ENCODE results near the gene IQCK.
"Not testable (repeated sequence)": the region's sequence is repeated elsewhere in the genome, so short reads cannot be mapped to it uniquely, and the experiment has no call there.

Gene IQCK

GRCh38 chr16:19717741-19718623, at the start of gene IQCK, which contains the start of gene KNOP1:
IQCK (plus strand) TSS chr16:19718271; CDS start chr16:19718307, 36 bp downstream.
KNOP1 (minus strand) TSS chr16:19718227; CDS start chr16:19715035, 3,192 bp downstream.
- Histone ChIP-seq H3K36me3 (replicated peaks) (peaks cover 9% of the 10 kb centered on the region), H3K27me3 (replicated peaks) (no peaks in the 10 kb centered on the region), H3K4me3 (ENCODE audit: low read depth, low read length) (peak within 1 kb of the TSS; percentile 94), H3K27ac (peak within 1 kb of the TSS; percentile 62)
- DNase-seq, result peak; percentile 73
- in situ Hi-C loops (cut with HindIII; ENCODE audit: low pct_ligation_motif_present, low sequenced_read_pairs), result no loop called here
- peak; percentile 36 for TF ChIP-seq CTCF (IDR thresholded peaks at IDR 0.05; ENCODE audit: low read depth, low read length, missing control alignments)

- no peak for TF ChIP-seq CTCF (IDR thresholded peaks at IDR 0.05; ENCODE audit: low read depth, low read length, missing control alignments)
- Histone ChIP-seq H3K27me3 (replicated peaks) (no peaks in the 10 kb centered on the region), H3K4me3 (ENCODE audit: low read depth, low read length) (no peak overlapping the region), H3K27ac (no peak overlapping the region), H3K36me3 (replicated peaks) (peaks cover 10% of the 10 kb centered on the region)
- in situ Hi-C loops (cut with HindIII; ENCODE audit: low pct_ligation_motif_present, low sequenced_read_pairs), result no loop called here
- peak; percentile 8 for DNase-seq
Measured at GRCh38 chr16:19672378-19672777, 45.7 kb upstream of the IQCK start.

GRCh38 chr16:19674485-19674884, 43.6 kb upstream of the IQCK start:
- in situ Hi-C loops (cut with HindIII; ENCODE audit: low pct_ligation_motif_present, low sequenced_read_pairs), result no loop called here
- Histone ChIP-seq H3K27ac (no peak overlapping the region), H3K36me3 (replicated peaks) (peaks cover 6% of the 10 kb centered on the region), H3K27me3 (replicated peaks) (no peaks in the 10 kb centered on the region), H3K4me3 (ENCODE audit: low read depth, low read length) (no peak overlapping the region)
- DNase-seq, result no peak
- TF ChIP-seq CTCF (IDR thresholded peaks at IDR 0.05; ENCODE audit: low read depth, low read length, missing control alignments), result no peak

- Histone ChIP-seq H3K27ac (no peak overlapping the region), H3K4me3 (ENCODE audit: low read depth, low read length) (no peak overlapping the region), H3K27me3 (replicated peaks) (no peaks in the 10 kb centered on the region), H3K36me3 (replicated peaks) (peaks cover 2% of the 10 kb centered on the region)
- TF ChIP-seq CTCF (IDR thresholded peaks at IDR 0.05; ENCODE audit: low read depth, low read length, missing control alignments), result no peak
- in situ Hi-C loops (cut with HindIII; ENCODE audit: low pct_ligation_motif_present, low sequenced_read_pairs), result no loop called here
- DNase-seq, result no peak
Measured at GRCh38 chr16:19677402-19677801, 40.7 kb upstream of the IQCK start.

- no peak overlapping the region for H3K4me3 ChIP-seq (ENCODE audit: low read depth, low read length)
- H3K27me3 ChIP-seq (replicated peaks), result no peaks in the 10 kb centered on the region
- no peak for TF ChIP-seq CTCF (IDR thresholded peaks at IDR 0.05; ENCODE audit: low read depth, low read length, missing control alignments)
- in situ Hi-C loops (cut with HindIII; ENCODE audit: low pct_ligation_motif_present, low sequenced_read_pairs), result no loop called here
- DNase-seq, result no peak
- H3K27ac ChIP-seq, result no peak overlapping the region
- H3K36me3 ChIP-seq (replicated peaks), result peaks cover 16% of the 10 kb centered on the region
Measured at GRCh38 chr16:19678804-19679203, 39.3 kb upstream of the IQCK start.

- H3K27ac ChIP-seq; in situ Hi-C loops (cut with HindIII; ENCODE audit: low pct_ligation_motif_present, low sequenced_read_pairs); DNase-seq; H3K27me3 ChIP-seq (replicated peaks); H3K4me3 ChIP-seq (ENCODE audit: low read depth, low read length): not testable (repeated sequence)
- peaks cover 19% of the 10 kb centered on the region for H3K36me3 ChIP-seq (replicated peaks)
Measured at GRCh38 chr16:19679281-19679680, 38.8 kb upstream of the IQCK start.
